Measurements from ENCODE around the gene RXFP2.

GRCh38 chr13:31733647-31734046 lies 5.7 kb upstream of the RXFP2 start:
- TF ChIP-seq POLR2AphosphoS5 (IDR thresholded peaks at IDR 0.05; ENCODE audit: low read depth, low read length) (no peak), TAF1 (IDR thresholded peaks at IDR 0.05; ENCODE audit: low read depth, low read length) (no peak)
